GM23338 (cell line): Measurements from ENCODE around the gene ALKBH8. TPM values are rescaled to one million over a fixed set of nuclear protein-coding genes. Genes with fewer than 3 reads are reported as not detected.

ENCODE experiments used
- ATAC-seq: fragments of 200-7000 bp; cut with Tn5 transposase; 3 replicates; pipeline ENCODE4 v1.9.1; 2020
- DNase-seq: peaks from one replicate; pipeline ENCODE4 v3.0.0-alpha.2; 2015; ENCODE audit warnings: low spot score
- H2AFZ ChIP-seq: fragments of 200-600 bp; sonication (generic); 2 replicates; pipeline ENCODE4 v1.8.0; 2016; ENCODE audit warnings: antibody characterized with exemption, mild to moderate bottlenecking, moderate library complexity
- H3F3A ChIP-seq: fragments of 200-600 bp; sonication (generic); replicated peaks from 2 replicates; pipeline ENCODE4 v1.8.0; 2017; ENCODE audit warnings: antibody characterized with exemption, mixed run types, low read depth
- H3K27ac ChIP-seq: fragments of 200-600 bp; sonication (generic); 2 replicates; pipeline ENCODE4 v1.6.1; 2016; ENCODE audit warnings: low read depth
- H3K27me3 ChIP-seq: fragments of 200-600 bp; sonication (generic); 2 replicates; pipeline ENCODE4 v1.8.0; 2016; ENCODE audit warnings: mild to moderate bottlenecking, mixed run types, moderate library complexity; ENCODE audit not compliant: insufficient read depth
- H3K36me3 ChIP-seq: fragments of 200-600 bp; sonication (generic); 2 replicates; pipeline ENCODE4 v1.8.0; 2016; ENCODE audit warnings: mild to moderate bottlenecking; ENCODE audit not compliant: insufficient read depth
- H3K4me1 ChIP-seq: fragments of 200-600 bp; sonication (generic); 2 replicates; pipeline ENCODE4 v1.8.0; 2016; ENCODE audit warnings: mild to moderate bottlenecking, moderate library complexity; ENCODE audit not compliant: insufficient read depth
- H3K4me2 ChIP-seq: fragments of 200-600 bp; sonication (generic); 2 replicates; pipeline ENCODE4 v1.7.1; 2017; ENCODE audit warnings: mixed run types
- H3K4me3 ChIP-seq: fragments of 200-600 bp; sonication (generic); 2 replicates; pipeline ENCODE4 v1.6.1; 2016; ENCODE audit warnings: mixed run types
- H3K79me2 ChIP-seq: fragments of 200-600 bp; sonication (generic); replicated peaks from 2 replicates; pipeline ENCODE4 v1.8.0; 2017; ENCODE audit warnings: mild to moderate bottlenecking; ENCODE audit not compliant: insufficient read depth
- H3K9me2 ChIP-seq: fragments of 200-600 bp; sonication (generic); 2 replicates; pipeline ENCODE4 v1.8.0; 2017; ENCODE audit not compliant: insufficient read depth
- H4K20me1 ChIP-seq: fragments of 200-600 bp; sonication (generic); replicated peaks from 2 replicates; pipeline ENCODE4 v1.8.0; 2017; ENCODE audit warnings: mild to moderate bottlenecking; ENCODE audit not compliant: insufficient read depth
- H3K27ac Mint-ChIP-seq: 2 replicates; pipeline ENCODE4 v1.8.0; 2020; ENCODE audit warnings: inconsistent platforms, mild to moderate bottlenecking, moderate library complexity, mixed read lengths
- H3K27me3 Mint-ChIP-seq: 3 replicates; pipeline ENCODE4 v1.8.0; 2022; ENCODE audit warnings: low read depth, mild to moderate bottlenecking, moderate library complexity, mixed read lengths, inconsistent platforms; ENCODE audit not compliant: insufficient read depth, poor library complexity
- H3K36me3 Mint-ChIP-seq: 3 replicates; pipeline ENCODE4 v1.8.0; 2021; ENCODE audit warnings: low read depth, mild to moderate bottlenecking, inconsistent platforms, moderate library complexity, mixed read lengths
- H3K4me1 Mint-ChIP-seq: 3 replicates; pipeline ENCODE4 v1.8.0; 2020; ENCODE audit warnings: mild to moderate bottlenecking, inconsistent platforms, mixed read lengths
- H3K4me3 Mint-ChIP-seq: 3 replicates; pipeline ENCODE4 v1.8.0; 2021; ENCODE audit warnings: moderate library complexity, mild to moderate bottlenecking, inconsistent platforms, mixed read lengths
- H3K9me3 Mint-ChIP-seq: 3 replicates; pipeline ENCODE4 v1.8.0; 2020; ENCODE audit warnings: moderate library complexity, mild to moderate bottlenecking, inconsistent platforms, mixed read lengths
- CREB1 ChIP-seq: fragments of 250-450 bp; sonication (Bioruptor Pico); IDR thresholded peaks from 2 replicates; pipeline ENCODE4 v1.5.0; 2020; ENCODE audit warnings: low read depth, mild to moderate bottlenecking, moderate library complexity
- CTCF ChIP-seq, 2 experiments: fragments of 200-600 bp in 1 of 2; sonication (generic) in 1 of 2; conservative IDR thresholded peaks; 2 replicates each; pipeline versions ENCODE4 v1.5.1 to v1.6.1; 2016 to 2017; ENCODE audit warnings: antibody characterized with exemption in 2 of 2, low read depth in 2 of 2, mild to moderate bottlenecking in 2 of 2, moderate library complexity in 1 of 2
- EZH2 ChIP-seq: fragments of 200-600 bp; sonication (generic); IDR thresholded peaks from one replicate; pipeline ENCODE4 v1.8.0; 2017; ENCODE audit warnings: antibody characterized with exemption, mild to moderate bottlenecking, low read depth; ENCODE audit not compliant: unreplicated experiment
- EZH2phosphoT487 ChIP-seq: fragments of 200-600 bp; sonication (generic); IDR thresholded peaks from one replicate; pipeline ENCODE4 v1.8.1; 2018; ENCODE audit warnings: antibody characterized with exemption; ENCODE audit not compliant: unreplicated experiment
- JUNB ChIP-seq: IDR thresholded peaks from one replicate; pipeline ENCODE4 v1.6.1; 2016; ENCODE audit warnings: antibody characterized with exemption; ENCODE audit not compliant: unreplicated experiment
- NANOG ChIP-seq: IDR thresholded peaks from 2 replicates; pipeline ENCODE4 v1.6.1; 2016; ENCODE audit warnings: antibody characterized with exemption, borderline replicate concordance
- STAT1 ChIP-seq: IDR thresholded peaks from one replicate; pipeline ENCODE4 v1.6.1; 2016; ENCODE audit warnings: antibody characterized with exemption; ENCODE audit not compliant: unreplicated experiment
- ZNF114 ChIP-seq: fragments of 250-450 bp; sonication (Bioruptor Pico); IDR thresholded peaks from 2 replicates; pipeline ENCODE4 v1.5.0; 2020; ENCODE audit warnings: mild to moderate bottlenecking, moderate library complexity
- ZNF331 ChIP-seq: fragments of 250-450 bp; sonication (Bioruptor Pico); IDR thresholded peaks from 2 replicates; pipeline ENCODE4 v1.5.0; 2020; ENCODE audit warnings: low read depth, mild to moderate bottlenecking, moderate library complexity
- ZNF462 ChIP-seq: fragments of 250-450 bp; sonication (Bioruptor Pico); IDR thresholded peaks from 2 replicates; pipeline ENCODE4 v1.5.0; 2020; ENCODE audit warnings: mild to moderate bottlenecking, moderate library complexity
- polyA plus RNA-seq: library from polyadenylated mRNA; unstranded; fragments of >200 nt; fragmentation: Nextera tagmentation; extraction: Ambion mirVana; gene quantifications from 2 replicates; pipeline ENCODE4 v1.2.1, GENCODE V29; 2016
- total RNA-seq: library from RNA; depleted of rRNA; stranded (reverse); fragments of >200 nt; shearing (Covaris generic); gene quantifications from 2 replicates; pipeline ENCODE4 v1.2.3, GENCODE V29; 2014
- TF ChIP-seq, protein P1 (sequence below): IDR thresholded peaks from 2 replicates; pipeline ENCODE4 v1.6.1; 2016; ENCODE audit warnings: antibody characterized with exemption

ALKBH8 gene
- total and polyA plus RNA-seq, 2 experiments from 2014 or later = 8.9 to 14.2 TPM

GRCh38 chr11:107493117-107493516 is 72.4 kb downstream of the ALKBH8 start:
- Histone ChIP-seq H3F3A (no peaks in the 10 kb centered on the region), H3K27ac (no peak overlapping the region), H3K9me2 (no peaks in the 10 kb centered on the region), H4K20me1 (no peaks in the 10 kb centered on the region), H3K4me3 (no peak overlapping the region), H2AFZ (no peak overlapping the region), H3K36me3 (no peaks in the 10 kb centered on the region), H3K79me2 (no peaks in the 10 kb centered on the region), H3K27me3 (no peaks in the 10 kb centered on the region), H3K4me1 (no peaks in the 10 kb centered on the region), H3K4me2 (no peak overlapping the region)
- Mint-ChIP-seq H3K27me3 (no peaks in the 10 kb centered on the region), H3K36me3 (peaks cover 4% of the 10 kb centered on the region; the same call in 2 of the 3 replicates), H3K27ac (no peak overlapping the region), H3K4me1 (no peaks in the 10 kb centered on the region), H3K9me3 (peaks cover 4% of the 10 kb centered on the region; the same call in 1 of the 3 replicates), H3K4me3 (no peak overlapping the region)
- DNase-seq (no peak), ATAC-seq (no peak)
- TF ChIP-seq CREB1 (no peak), CTCF (conservative IDR thresholded peaks at IDR 0.05; ENCODE audit: low read depth in 2 of 2) (no peak), NANOG (no peak)

GRCh38 chr11:107490836-107491235 is 74.7 kb downstream of the ALKBH8 start:
- Mint-ChIP-seq H3K27me3 (no peaks in the 10 kb centered on the region), H3K4me1 (no peaks in the 10 kb centered on the region), H3K4me3 (no peak overlapping the region), H3K27ac (no peak overlapping the region), H3K9me3 (no peaks in the 10 kb centered on the region; the same call in 2 of the 3 replicates), H3K36me3 (no peaks in the 10 kb centered on the region)
- Histone ChIP-seq H4K20me1 (no peaks in the 10 kb centered on the region), H3K79me2 (no peaks in the 10 kb centered on the region), H3K27ac (no peak overlapping the region), H3K36me3 (no peaks in the 10 kb centered on the region), H3K4me1 (no peaks in the 10 kb centered on the region), H3K9me2 (peaks cover 4% of the 10 kb centered on the region; the same call in 1 of the 2 replicates), H3K4me2 (no peak overlapping the region), H3F3A (no peaks in the 10 kb centered on the region), H2AFZ (peak overlapping the region; percentile 16), H3K4me3 (no peak overlapping the region), H3K27me3 (no peaks in the 10 kb centered on the region)
- no peak for DNase-seq
- ATAC-seq = no peak
- no peak for TF ChIP-seq EZH2
- no peak for TF ChIP-seq EZH2phosphoT487
- TF ChIP-seq CREB1 = no peak
- TF ChIP-seq, protein P1, sequence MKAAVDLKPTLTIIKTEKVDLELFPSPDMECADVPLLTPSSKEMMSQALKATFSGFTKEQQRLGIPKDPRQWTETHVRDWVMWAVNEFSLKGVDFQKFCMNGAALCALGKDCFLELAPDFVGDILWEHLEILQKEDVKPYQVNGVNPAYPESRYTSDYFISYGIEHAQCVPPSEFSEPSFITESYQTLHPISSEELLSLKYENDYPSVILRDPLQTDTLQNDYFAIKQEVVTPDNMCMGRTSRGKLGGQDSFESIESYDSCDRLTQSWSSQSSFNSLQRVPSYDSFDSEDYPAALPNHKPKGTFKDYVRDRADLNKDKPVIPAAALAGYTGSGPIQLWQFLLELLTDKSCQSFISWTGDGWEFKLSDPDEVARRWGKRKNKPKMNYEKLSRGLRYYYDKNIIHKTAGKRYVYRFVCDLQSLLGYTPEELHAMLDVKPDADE = no peak
- TF ChIP-seq ZNF331 (CRISPR knock-in tag) = no peak
- TF ChIP-seq NANOG = no peak
- TF ChIP-seq CTCF (conservative IDR thresholded peaks at IDR 0.05; ENCODE audit: low read depth in 2 of 2) = no peak
- no peak for TF ChIP-seq ZNF462 (CRISPR knock-in tag)
- no peak for TF ChIP-seq ZNF114 (CRISPR knock-in tag)
- TF ChIP-seq JUNB = no peak
- no peak for TF ChIP-seq STAT1
